ENCODE data around the gene INO80E. TPM values are rescaled to one million over a fixed set of nuclear protein-coding genes. Genes with fewer than 3 reads are reported as not detected.

INO80E gene
- total RNA-seq, 4 donors from 2014 or later: 8.5 to 45.0 (median 24.3) TPM

- TF ChIP-seq CTCF (IDR thresholded peaks at IDR 0.05; ENCODE audit: low read depth): no peak
These were observed 31.8 kb downstream of the INO80E start for GRCh38 chr16:30027588-30028437.

- no peak for TF ChIP-seq CTCF (IDR thresholded peaks at IDR 0.05; ENCODE audit: low read depth)
These were observed 32.5 kb downstream of the INO80E start for GRCh38 chr16:30028438-30029076.

- no peak for TF ChIP-seq CTCF (IDR thresholded peaks at IDR 0.05; ENCODE audit: low read depth)
These were observed 34.1 kb downstream of the INO80E start for GRCh38 chr16:30030011-30030685.

- no peak for TF ChIP-seq CTCF (IDR thresholded peaks at IDR 0.05; ENCODE audit: low read depth)
These were observed 34.9 kb downstream of the INO80E start, which contains the start of gene TLCD3B for GRCh38 chr16:30030841-30031413. TSS of gene TLCD3B (minus strand) at chr16:30031271. CDS start at chr16:30030527, 744 bp downstream.

GRCh38 chr16:30031477-30031918 lies 35.5 kb downstream of the INO80E start:
- no peak for TF ChIP-seq CTCF (IDR thresholded peaks at IDR 0.05; ENCODE audit: low read depth)

- TF ChIP-seq CTCF (IDR thresholded peaks at IDR 0.05; ENCODE audit: low read depth): no peak
These were observed 36.2 kb downstream of the INO80E start for GRCh38 chr16:30032083-30032819.

Data from subcutaneous adipose tissue (tissue), 4 donors.